Esophagus squamous epithelium (tissue), 4 donors: ENCODE measurements around the gene ARID3A.

ENCODE experiments used
- CTCF ChIP-seq, 6 experiments: fragments of 450-650 bp in 4 of 6; fragments of 200-600 bp in 2 of 6; sonication (generic) in 2 of 6; IDR thresholded peaks; one replicate each; pipeline ENCODE4 v1.5.1; 2016 to 2019; ENCODE audit warnings: antibody characterized with exemption in 6 of 6, mild to moderate bottlenecking in 4 of 6, moderate library complexity in 4 of 6
- POLR2A ChIP-seq, 4 donors: fragments of 450-650 bp; IDR thresholded peaks; one replicate each; pipeline ENCODE4 v1.6.1; 2017; ENCODE audit warnings: antibody characterized with exemption in 4 of 4, mild to moderate bottlenecking in 4 of 4, moderate library complexity in 3 of 4

GRCh38 chr19:1019980-1020867 lies 94.4 kb downstream of the ARID3A start:
- TF ChIP-seq CTCF (IDR thresholded peaks at IDR 0.05) = no peak
- no peak for TF ChIP-seq POLR2A (IDR thresholded peaks at IDR 0.05)
